Panc1 (cell line): Measurements from ENCODE around the gene COL1A1. TPM values are rescaled to one million over a fixed set of nuclear protein-coding genes. Genes with fewer than 3 reads are reported as not detected.

ENCODE experiments used
- ATAC-seq: fragments of 200-7000 bp; cut with Tn5 transposase; 2 replicates; pipeline ENCODE4 v1.9.1; 2020; ENCODE audit warnings: mild to moderate bottlenecking, moderate library complexity
- BruUV-seq: library from RNA; stranded (reverse); fragments of 400-500 nt; replicated peaks from 2 replicates; lab custom pipeline; 2021; lab: Mats Ljungman, UMichigan
- CTCF ChIA-PET: fragments of 300-600 bp; sonication (Branson Sonifier 250); formaldehyde crosslinking; loops from one replicate; lab custom pipeline; 2022; ENCODE audit warnings: antibody characterized with exemption; lab: Charles Lee
- POLR2A ChIA-PET: fragments of 300-600 bp; sonication (Branson Sonifier 250); formaldehyde crosslinking; loops from one replicate; lab custom pipeline; 2022; ENCODE audit warnings: antibody characterized with exemption; lab: Charles Lee
- DNase-seq: peaks from one replicate; pipeline ENCODE4 v3.0.0-alpha.2; 2010; ENCODE audit warnings: low read depth, low spot score
- H3K27ac ChIP-seq: 2 replicates; pipeline ENCODE4 v1.5.1; 2011; ENCODE audit warnings: mild to moderate bottlenecking, low read length, inconsistent platforms
- H3K27me3 ChIP-seq: fragments of 200-500 bp; sonication (Bioruptor generic); 2 replicates; pipeline ENCODE4 v1.6.0; 2014; ENCODE audit warnings: low read length, inconsistent platforms; ENCODE audit not compliant: control insufficient read depth, insufficient read depth
- H3K36me3 ChIP-seq: fragments of 200-500 bp; sonication (Bioruptor generic); 2 replicates; pipeline ENCODE4 v1.5.1; 2014; ENCODE audit warnings: inconsistent platforms, mild to moderate bottlenecking, low read length, moderate library complexity; ENCODE audit not compliant: control insufficient read depth, insufficient read depth
- H3K4me1 ChIP-seq: 2 replicates; pipeline ENCODE4 v1.5.1; 2011; ENCODE audit warnings: inconsistent platforms, mild to moderate bottlenecking, low read length, moderate library complexity; ENCODE audit not compliant: control insufficient read depth, insufficient read depth
- H3K4me3 ChIP-seq, 2 experiments: 2 replicates each; pipeline ENCODE4 v1.5.1; 2011 to 2012; ENCODE audit warnings: low read depth in 2 of 2, low read length in 2 of 2, mild to moderate bottlenecking in 2 of 2, inconsistent platforms in 1 of 2, moderate library complexity in 1 of 2
- H3K9me3 ChIP-seq: fragments of 200-500 bp; sonication (Bioruptor generic); 2 replicates; pipeline ENCODE4 v1.5.1; 2014; ENCODE audit warnings: low read depth, mild to moderate bottlenecking, inconsistent platforms, low read length, moderate library complexity; ENCODE audit not compliant: control insufficient read depth, insufficient read depth
- CTCF ChIP-seq: fragments of 450-650 bp; IDR thresholded peaks from 2 replicates; pipeline ENCODE4 v1.5.1; 2017; ENCODE audit warnings: mild to moderate bottlenecking
- POLR2AphosphoS5 ChIP-seq: IDR thresholded peaks from 2 replicates; pipeline ENCODE4 v1.6.1; 2012; ENCODE audit warnings: mild to moderate bottlenecking, low read depth, low read length, moderate library complexity
- REST ChIP-seq, 2 experiments: IDR thresholded peaks; 2 replicates each; pipeline ENCODE4 v1.6.1; 2011 to 2012; ENCODE audit warnings: low read depth in 2 of 2, control low read depth in 1 of 2, low read length in 1 of 2, mild to moderate bottlenecking in 1 of 2, moderate library complexity in 1 of 2; ENCODE audit not compliant: insufficient read depth in 1 of 2
- SIN3A ChIP-seq: IDR thresholded peaks from 2 replicates; pipeline ENCODE4 v1.6.1; 2012; ENCODE audit warnings: low read depth, mild to moderate bottlenecking, low read length, moderate library complexity, borderline replicate concordance; ENCODE audit not compliant: insufficient read depth
- TCF7L2 ChIP-seq: IDR thresholded peaks from 2 replicates; pipeline ENCODE4 v1.6.1; 2011; ENCODE audit warnings: mild to moderate bottlenecking, low read depth, low read length, inconsistent platforms
- in situ Hi-C: cut with HindIII; loops from 2 replicates; pipeline ENCODE4 v1.10.0; 2016; ENCODE audit warnings: low sequenced_read_pairs, low pct_unique_long_range_greater_than_20kb
- intact Hi-C: fragments of 100-400 bp; cut with micrococcal nuclease; formaldehyde crosslinking; loops from one replicate; pipeline ENCODE4 v1.10.0; 2022; ENCODE audit not compliant: unreplicated experiment
- total RNA-seq: library from RNA; stranded (reverse); gene quantifications from one replicate; pipeline ENCODE4 v1.2.1, GENCODE V29; 2021; ENCODE audit not compliant: unreplicated experiment

COL1A1 gene
- total RNA-seq, 1 experiment from 2014 or later, result 52.7 TPM

- no peak overlapping the region for H3K4me3 ChIP-seq
- no peak for TF ChIP-seq REST (IDR thresholded peaks at IDR 0.05; ENCODE audit: insufficient read depth in 1 of 2, low read depth in 2 of 2, low read length in 1 of 2)
- no peak for TF ChIP-seq SIN3A
- TF ChIP-seq CTCF, result no peak
- TF ChIP-seq TCF7L2, result no peak
- no peak for TF ChIP-seq POLR2AphosphoS5
- intact Hi-C loops (no loop called here), in situ Hi-C loops (no loop called here)
- no peaks in the 10 kb centered on the region for H3K36me3 ChIP-seq
- no peak overlapping the region for H3K27ac ChIP-seq
- H3K9me3 ChIP-seq, result peaks cover 13% of the 10 kb centered on the region
- ChIA-PET CTCF (interaction anchor here (1.2 kb wide), 1 partner anchor 34 kb away, joined by 5 read pairs; no protein-coding TSS in a partner anchor), POLR2A (no interaction called here)
- H3K27me3 ChIP-seq, result no peaks in the 10 kb centered on the region
- no peaks in the 10 kb centered on the region for H3K4me1 ChIP-seq
- no peak for DNase-seq
- BruUV-seq, result no TSS peak
- no peak for ATAC-seq
These were observed 43.3 kb upstream of the COL1A1 start for GRCh38 chr17:50244771-50245170.

DNA sequence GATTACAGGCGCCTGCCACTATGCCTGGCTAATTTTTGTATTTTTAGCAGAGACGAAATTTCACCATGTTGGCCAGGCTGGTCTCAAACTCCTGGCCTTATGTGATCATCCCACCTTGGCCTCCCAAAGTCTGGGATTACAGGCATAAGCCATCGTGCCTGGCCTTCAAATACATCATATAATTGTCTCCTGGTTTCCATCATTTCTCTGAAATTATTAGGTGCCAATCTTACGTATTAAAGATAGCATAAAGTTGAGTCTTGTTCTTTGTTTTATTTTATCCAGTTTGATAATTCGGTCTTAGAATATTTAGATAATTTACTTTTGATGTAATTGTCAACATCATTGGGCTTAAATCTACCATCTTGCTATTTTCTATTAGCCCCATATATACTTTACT lies 40.0 kb upstream of the COL1A1 start:
- TF ChIP-seq POLR2AphosphoS5 (no peak), REST (IDR thresholded peaks at IDR 0.05; ENCODE audit: insufficient read depth in 1 of 2, low read depth in 2 of 2, low read length in 1 of 2) (no peak), TCF7L2 (no peak), CTCF (no peak), SIN3A (no peak)
- no peak overlapping the region for H3K4me3 ChIP-seq
- H3K36me3 ChIP-seq, result no peaks in the 10 kb centered on the region
- H3K9me3 ChIP-seq, result no peaks in the 10 kb centered on the region
- H3K4me1 ChIP-seq, result no peaks in the 10 kb centered on the region
- ChIA-PET POLR2A (no interaction called here), CTCF (no interaction called here)
- DNase-seq, result no peak
- intact Hi-C loops, result no loop called here
- H3K27me3 ChIP-seq, result no peaks in the 10 kb centered on the region; the same call in 1 of the 2 replicates
- H3K27ac ChIP-seq, result no peak overlapping the region
- no TSS peak for BruUV-seq
- in situ Hi-C loops, result no loop called here
- no peak for ATAC-seq
